Posterior vena cava (tissue), 2 donors: ENCODE data around the gene MRTFA. TPM values are rescaled to one million over a fixed set of nuclear protein-coding genes. Genes with fewer than 3 reads are reported as not detected.
"Not testable (repeated sequence)": the region's sequence is repeated elsewhere in the genome, so short reads cannot be mapped to it uniquely, and the experiment has no call there.

ENCODE experiments used
- DNase-seq: peaks from one replicate; pipeline ENCODE4 v3.0.0-alpha.2; 2020; ENCODE audit warnings: low spot score
- intact Hi-C, 2 donors: fragments of 100-400 bp; cut with DNase I; formaldehyde crosslinking; loops; one replicate each; pipeline versions ENCODE4 v1.14.1 to v1.14.2; 2022 to 2023
- total RNA-seq, 2 donors: library from RNA; stranded (reverse); fragmentation: NEBNext Ultra II Directional; extraction: Animal tissue kit (Norgen Biotek cat#: 25700); gene quantifications; one replicate each; pipeline ENCODE4 v1.2.1, GENCODE V29; 2021
- donor health status: DM: yes; HTN: yes; CAD: no.
- donor health status: DM: yes; HTN: yes; CAD: no.

Gene MRTFA
- total RNA-seq, 2 donors from 2014 or later, result 72.8 to 76.5 TPM

GRCh38 chr22:40583053-40583741 is 53.3 kb downstream of the MRTFA start:
- intact Hi-C loops, result no loop called here
- no peak for DNase-seq

- DNase-seq, result no peak
- intact Hi-C loops, result no loop called here
Observed at GRCh38 chr22:40582063-40582462, 54.5 kb downstream of the MRTFA start.

- intact Hi-C loops, result no loop called here
- DNase-seq, result no peak
Observed at GRCh38 chr22:40580631-40581030, 55.9 kb downstream of the MRTFA start.

GRCh38 chr22:40578171-40578570 is 58.3 kb downstream of the MRTFA start:
- intact Hi-C loops, result no loop called here

GRCh38 chr22:40572976-40573375 is 63.5 kb downstream of the MRTFA start:
- DNase-seq, result no peak
- intact Hi-C loops, result no loop called here

More at GRCh38 chr22:40578171-40578570, 58.3 kb downstream of the MRTFA start:
- DNase-seq, result no peak

GRCh38 chr22:40571887-40572286 is 64.6 kb downstream of the MRTFA start:
- intact Hi-C loops, result no loop called here
- DNase-seq, result no peak

- no peak for DNase-seq
- intact Hi-C loops, result no loop called here
Observed at GRCh38 chr22:40567626-40568328, 68.7 kb downstream of the MRTFA start.

GRCh38 chr22:40567106-40567505 is 69.4 kb downstream of the MRTFA start:
- no peak for DNase-seq
- intact Hi-C loops, result no loop called here

- intact Hi-C loops, result no loop called here
- DNase-seq, result no peak
Observed at GRCh38 chr22:40560994-40561515, 75.5 kb downstream of the MRTFA start.

- DNase-seq, result no peak
- intact Hi-C loops, result no loop called here
Observed at GRCh38 chr22:40560551-40560950, 76.0 kb downstream of the MRTFA start.

GRCh38 chr22:40557972-40558371 is 78.5 kb downstream of the MRTFA start:
- no peak for DNase-seq
- intact Hi-C loops, result no loop called here

GRCh38 chr22:40556641-40557040 is 79.9 kb downstream of the MRTFA start:
- intact Hi-C loops, result no loop called here
- no peak for DNase-seq

- DNase-seq, intact Hi-C loops: not testable (repeated sequence)
Observed at GRCh38 chr22:40554023-40554422, 82.5 kb downstream of the MRTFA start.

GRCh38 chr22:40553014-40553554 is 83.4 kb downstream of the MRTFA start:
- intact Hi-C loops, result no loop called here
- no peak for DNase-seq

GRCh38 chr22:40552070-40552469 is 84.4 kb downstream of the MRTFA start:
- intact Hi-C loops, result no loop called here
- no peak for DNase-seq

- intact Hi-C loops, result loop anchor here in 1 of 2 donors (5.0 kb wide), 1 partner anchor 95 kb away; no protein-coding TSS in a partner anchor
- DNase-seq, result no peak
Observed at GRCh38 chr22:40547729-40548143, 88.8 kb downstream of the MRTFA start.

GRCh38 chr22:40544758-40545157 is 91.8 kb downstream of the MRTFA start:
- no peak for DNase-seq
- intact Hi-C loops, result loop anchor here in 1 of 2 donors (5.0 kb wide), 1 partner anchor 92 kb away; no protein-coding TSS in a partner anchor

GRCh38 chr22:40542821-40543540 is 93.5 kb downstream of the MRTFA start:
- intact Hi-C loops, result no loop called here
- DNase-seq, result no peak

GRCh38 chr22:40541300-40541699 is 95.2 kb downstream of the MRTFA start:
- intact Hi-C loops, result no loop called here
- DNase-seq, result no peak

GRCh38 chr22:40540265-40540664 is 96.3 kb downstream of the MRTFA start:
- DNase-seq, result no peak
- intact Hi-C loops, result no loop called here
